Lung (tissue), 12 donors: ENCODE results near the gene GADD45B. TPM values are rescaled to one million over a fixed set of nuclear protein-coding genes. Genes with fewer than 3 reads are reported as not detected.

Experiments
- ATAC-seq: fragments of 200-7000 bp; cut with Tn5 transposase; one replicate; pipeline ENCODE4 v1.9.1; 2020; ENCODE audit warnings: moderate number of reproducible peaks; ENCODE audit not compliant: insufficient read depth, low FRiP score
- DNase-seq, 3 donors: peaks; one replicate each; pipeline ENCODE4 v3.0.0-alpha.2; 2013 to 2017
- H3K27ac ChIP-seq, 2 donors: one replicate each; pipeline ENCODE4 v1.5.1; 2013; ENCODE audit warnings: mild to moderate bottlenecking in 2 of 2, moderate library complexity in 2 of 2, control low read depth in 1 of 2, inconsistent platforms in 1 of 2, low read depth in 1 of 2, low read length in 1 of 2
- H3K27me3 ChIP-seq, 3 donors: one replicate each; pipeline ENCODE4 v1.5.1; 2013; ENCODE audit warnings: low read length in 2 of 3; ENCODE audit not compliant: control insufficient read depth in 3 of 3, insufficient read depth in 3 of 3
- H3K36me3 ChIP-seq, 4 donors: one replicate each; pipeline ENCODE4 v1.5.1; 2013; ENCODE audit warnings: low read length in 4 of 4, mild to moderate bottlenecking in 1 of 4, moderate library complexity in 1 of 4; ENCODE audit not compliant: control insufficient read depth in 4 of 4, insufficient read depth in 4 of 4
- H3K4me1 ChIP-seq, 5 donors: one replicate each; pipeline ENCODE4 v1.5.1; 2013; ENCODE audit warnings: low read length in 5 of 5, mild to moderate bottlenecking in 2 of 5, moderate library complexity in 1 of 5; ENCODE audit not compliant: control insufficient read depth in 5 of 5, insufficient read depth in 5 of 5
- H3K4me3 ChIP-seq: one replicate; pipeline ENCODE4 v1.5.1; 2013; ENCODE audit warnings: mild to moderate bottlenecking, control low read depth, moderate library complexity
- H3K9ac ChIP-seq, 2 donors: one replicate each; pipeline ENCODE4 v1.5.1; 2013; ENCODE audit warnings: low read length in 2 of 2, control low read depth in 1 of 2; ENCODE audit not compliant: insufficient read depth in 1 of 2
- H3K9me3 ChIP-seq, 4 donors: one replicate each; pipeline ENCODE4 v1.5.1; 2013; ENCODE audit warnings: low read length in 3 of 4, mild to moderate bottlenecking in 1 of 4, moderate library complexity in 1 of 4; ENCODE audit not compliant: control insufficient read depth in 4 of 4, insufficient read depth in 3 of 4
- CTCF ChIP-seq: IDR thresholded peaks from 2 replicates; pipeline ENCODE4 v1.5.1; 2012; ENCODE audit warnings: mild to moderate bottlenecking; ENCODE audit errors: control extremely low read depth, extremely low read depth
- WGBS, 2 donors: extraction: QIAGEN DNeasy Blood & Tissue Kit; methylation state at CpG; one replicate each; pipeline ENCODE4 v1.1.7; 2013; 5-methylcytosine and 5-hydroxymethylcytosine counted together
- polyA plus RNA-seq, 2 donors: library from polyadenylated mRNA; stranded (reverse); fragments of 200-250 nt; gene quantifications; one replicate each; pipeline ENCODE4 v1.2.1, GENCODE V29; 2013
- total RNA-seq, 2 donors: library from RNA; depleted of rRNA in 1 of 2; stranded (reverse); fragments of >200 nt in 1 of 2; gene quantifications; one replicate each; pipeline ENCODE4 v1.2.1, GENCODE V29; 2014 to 2021
- donor health status: control.
- donor health status: control.
- donor health status: Bipolar disorder and iron deficiency.
- donor health status: healthy.
- donor health status: DM: yes; HTN: yes; CAD: no.

The GADD45B gene
- total and polyA plus RNA-seq, 4 donors, result 81.0 to 405 (median 92.6) TPM

GRCh38 chr19:2482354-2483038 lies 6.6 kb downstream of the GADD45B start:
- WGBS, 2 donors, result 79 to 87% methylated on average over 12 of the region's 12 CpGs
- ATAC-seq, result no peak
- H3K9ac ChIP-seq, result no peak overlapping the region

GRCh38 chr19:2483084-2483483 lies 7.2 kb downstream of the GADD45B start:
- ATAC-seq, result no peak
- WGBS, 2 donors, result 89 to 92% methylated on average over 6 of the region's 6 CpGs
- TF ChIP-seq CTCF, result no peak
- Histone ChIP-seq H3K9ac (no peak overlapping the region), H3K9me3 (peaks cover 0 to 5% (median 2%) of the 10 kb centered on the region in 4 donors), H3K27me3 (peaks cover 0 to 7% (median 0%) of the 10 kb centered on the region in 3 donors), H3K36me3 (no peaks in the 10 kb centered on the region), H3K27ac (no peak overlapping the region), H3K4me1 (peaks cover 0 to 14% (median 0%) of the 10 kb centered on the region in 5 donors), H3K4me3 (no peak overlapping the region)
- DNase-seq, result no peak

More at GRCh38 chr19:2482354-2483038, 6.6 kb downstream of the GADD45B start:
- peaks cover 0 to 4% (median 0%) of the 10 kb centered on the region in 4 donors for H3K36me3 ChIP-seq
- no peak overlapping the region for H3K27ac ChIP-seq
- no peak for DNase-seq
- peaks cover 0 to 19% (median 3%) of the 10 kb centered on the region in 5 donors for H3K4me1 ChIP-seq
- H3K27me3 ChIP-seq, result peaks cover 0 to 3% (median 0%) of the 10 kb centered on the region in 3 donors
- H3K9me3 ChIP-seq, result peaks cover 0 to 5% (median 2%) of the 10 kb centered on the region in 4 donors
- TF ChIP-seq CTCF, result no peak
- no peak overlapping the region for H3K4me3 ChIP-seq

- Histone ChIP-seq H3K9me3 (peaks cover 0 to 5% (median 2%) of the 10 kb centered on the region in 4 donors), H3K36me3 (no peaks in the 10 kb centered on the region), H3K27me3 (peaks cover 0 to 13% (median 0%) of the 10 kb centered on the region in 3 donors), H3K4me1 (peaks cover 0 to 13% (median 4%) of the 10 kb centered on the region in 5 donors), H3K4me3 (no peak overlapping the region), H3K9ac (no peak overlapping the region), H3K27ac (no peak overlapping the region)
- DNase-seq (no peak), ATAC-seq (no peak)
- TF ChIP-seq CTCF, result no peak
- WGBS, 2 donors, result 92 to 93% methylated on average over 4 of the region's 4 CpGs
Measured at GRCh38 chr19:2483484-2484151, 7.7 kb downstream of the GADD45B start.
